Activated T-helper 17 cell treated with anti-CD3 and anti-CD28 coated beads, Interleukin-2, amount 50 U/mL, for 72 hours (primary cell): ENCODE data around the gene GDF11. TPM values are rescaled to one million over a fixed set of nuclear protein-coding genes. Genes with fewer than 3 reads are reported as not detected.
A peak's percentile ranks its signal among the peaks of the same experiment; 100 is the strongest.

ENCODE experiments used
- ATAC-seq: fragments of 150-1000 bp; cut with Tn5 transposase; replicated peaks from 2 replicates; pipeline ENCODE4 v1.10.0; 2021; ENCODE audit warnings: mild to moderate bottlenecking, moderate library complexity
- H3K27ac Mint-ChIP-seq: one replicate; pipeline ENCODE4 v1.8.0; 2022; ENCODE audit warnings: mixed read lengths
- H3K27me3 Mint-ChIP-seq: one replicate; pipeline ENCODE4 v1.8.0; 2022; ENCODE audit warnings: mixed read lengths
- H3K36me3 Mint-ChIP-seq: one replicate; pipeline ENCODE4 v1.8.0; 2022; ENCODE audit warnings: low read depth, mild to moderate bottlenecking, mixed read lengths
- H3K4me1 Mint-ChIP-seq: one replicate; pipeline ENCODE4 v1.8.0; 2022; ENCODE audit warnings: mixed read lengths
- H3K4me3 Mint-ChIP-seq: one replicate; pipeline ENCODE4 v1.8.0; 2022; ENCODE audit warnings: mild to moderate bottlenecking, mixed read lengths
- H3K9me3 Mint-ChIP-seq: one replicate; pipeline ENCODE4 v1.8.0; 2022; ENCODE audit warnings: mixed read lengths
- total RNA-seq, 2 donors: library from RNA; stranded (reverse); gene quantifications; one replicate each; pipeline ENCODE4 v1.2.3, GENCODE V29; 2022

GDF11 gene
- total RNA-seq, 2 donors from 2014 or later = 7.4 to 14.1 TPM

DNA sequence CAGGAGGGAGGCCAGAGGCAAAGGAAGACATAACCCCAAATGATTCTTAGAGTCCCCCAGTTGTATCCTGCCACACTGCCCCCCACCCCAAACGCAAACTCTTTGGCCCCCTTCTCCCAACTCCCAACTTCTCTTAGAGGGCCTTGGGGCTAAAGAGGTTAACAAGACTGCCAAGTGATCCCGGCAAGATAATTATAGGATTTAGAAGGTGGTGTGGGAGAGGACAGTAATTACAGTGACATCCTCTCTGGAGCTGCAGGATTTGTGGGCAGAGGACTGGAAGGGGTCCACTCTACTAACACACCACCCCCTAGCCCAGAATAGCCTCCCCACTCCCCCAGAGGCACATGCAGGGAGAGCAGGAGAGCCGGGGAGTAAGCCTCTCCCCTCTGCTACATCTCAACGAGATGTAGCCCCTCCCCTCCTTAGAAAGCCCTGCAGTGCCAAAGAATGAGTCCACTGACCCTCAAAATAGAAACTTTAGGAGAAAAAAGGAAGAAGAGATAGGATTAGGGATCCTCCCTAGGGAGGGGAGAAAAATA lies 5.3 kb upstream of the GDF11 start:
- Mint-ChIP-seq H3K36me3 (no peaks in the 10 kb centered on the region), H3K4me1 (peaks cover 30% of the 10 kb centered on the region)

DNA sequence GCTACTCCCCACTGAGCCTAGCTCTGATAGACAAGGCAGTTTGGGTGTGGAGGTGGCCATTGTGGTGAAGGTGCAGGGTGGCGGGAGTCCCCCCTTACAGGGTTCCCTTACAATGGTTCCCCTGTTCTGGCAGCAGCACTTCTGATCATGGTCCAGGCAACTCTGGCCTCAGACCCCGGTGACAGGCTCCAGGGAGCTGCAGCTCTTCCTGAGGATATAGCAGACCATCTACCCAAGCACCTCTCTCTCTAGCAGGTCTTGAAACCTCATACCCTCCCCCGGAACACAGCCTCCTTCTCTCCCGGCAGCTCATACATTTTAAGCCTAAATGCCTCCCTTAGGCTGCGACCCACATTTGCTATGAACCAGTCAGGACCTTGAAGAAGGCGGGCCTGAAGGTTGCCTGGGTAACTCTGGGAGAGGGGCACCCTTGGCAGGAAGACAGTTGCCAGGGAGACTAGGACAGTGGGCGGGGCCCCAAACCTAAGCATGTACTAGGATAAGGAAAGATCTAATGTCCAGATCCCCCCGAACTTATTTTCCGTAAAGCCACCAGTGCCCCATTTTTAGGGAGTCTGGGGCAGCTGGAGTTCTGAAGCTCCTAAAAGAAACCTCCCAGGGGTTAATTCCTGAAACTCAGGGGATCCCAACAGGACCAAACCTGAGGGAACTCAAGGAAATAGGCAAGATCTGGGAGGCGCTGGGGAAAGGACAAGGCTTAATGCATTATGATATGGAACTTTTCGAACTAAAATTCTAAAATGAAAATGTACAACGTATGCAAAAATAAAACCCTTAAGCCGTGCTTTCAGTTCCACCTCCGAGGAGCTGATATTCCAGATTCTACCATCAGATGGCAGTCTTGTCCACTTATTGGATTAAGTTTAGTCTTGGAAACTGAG lies 4.5 kb upstream of the GDF11 start:
- peak; percentile 65 for ATAC-seq
- H3K36me3 Mint-ChIP-seq = no peaks in the 10 kb centered on the region
- H3K27ac Mint-ChIP-seq = peak overlapping the region; percentile 58
- H3K27me3 Mint-ChIP-seq = no peaks in the 10 kb centered on the region
- no peaks in the 10 kb centered on the region for H3K9me3 Mint-ChIP-seq
- peaks cover 32% of the 10 kb centered on the region for H3K4me1 Mint-ChIP-seq
- peak overlapping the region; percentile 83 for H3K4me3 Mint-ChIP-seq

More for the DNA sequence above, 5.3 kb upstream of the GDF11 start:
- Mint-ChIP-seq H3K27ac (peak overlapping the region; percentile 58), H3K27me3 (no peaks in the 10 kb centered on the region), H3K4me3 (peak overlapping the region; percentile 83), H3K9me3 (no peaks in the 10 kb centered on the region)
- ATAC-seq = no peak

DNA sequence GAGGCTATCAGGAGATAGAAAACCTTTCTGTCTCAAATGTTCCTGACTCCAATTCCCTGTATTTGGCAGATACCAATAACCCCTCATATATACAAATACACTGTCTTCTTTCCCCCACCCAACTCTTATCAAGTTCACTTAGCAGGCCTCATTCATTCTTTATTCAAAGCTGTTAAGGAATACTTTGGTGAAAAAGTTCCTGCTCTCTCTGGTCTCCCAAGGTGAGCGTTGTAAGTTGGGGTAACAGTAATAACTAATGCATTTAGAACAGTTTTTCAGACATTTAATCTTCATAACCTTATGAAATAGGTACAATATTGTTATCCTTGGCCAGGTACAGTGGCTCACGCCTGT lies 3.9 kb upstream of the GDF11 start:
- no peaks in the 10 kb centered on the region for H3K36me3 Mint-ChIP-seq
- H3K4me3 Mint-ChIP-seq = peak overlapping the region; percentile 83
- H3K27me3 Mint-ChIP-seq = no peaks in the 10 kb centered on the region
- H3K4me1 Mint-ChIP-seq = peaks cover 32% of the 10 kb centered on the region
- H3K9me3 Mint-ChIP-seq = no peaks in the 10 kb centered on the region
- H3K27ac Mint-ChIP-seq = peak overlapping the region; percentile 58
- ATAC-seq = no peak

GRCh38 chr12:55741931-55742680 lies 816 bp upstream of the GDF11 start:
- no peaks in the 10 kb centered on the region for H3K9me3 Mint-ChIP-seq
- H3K4me3 Mint-ChIP-seq = peak overlapping the region; percentile 82
- H3K27ac Mint-ChIP-seq = peak overlapping the region; percentile 81
- no peak for ATAC-seq
- peaks cover 44% of the 10 kb centered on the region for H3K4me1 Mint-ChIP-seq
- H3K36me3 Mint-ChIP-seq = no peaks in the 10 kb centered on the region
- no peaks in the 10 kb centered on the region for H3K27me3 Mint-ChIP-seq

- peaks cover 5% of the 10 kb centered on the region for H3K36me3 Mint-ChIP-seq
- peak overlapping the region; percentile 84 for H3K4me3 Mint-ChIP-seq
- peak; percentile 57 for ATAC-seq
- H3K9me3 Mint-ChIP-seq = no peaks in the 10 kb centered on the region
- peaks cover 41% of the 10 kb centered on the region for H3K4me1 Mint-ChIP-seq
- peak overlapping the region; percentile 69 for H3K27ac Mint-ChIP-seq
- H3K27me3 Mint-ChIP-seq = no peaks in the 10 kb centered on the region
These were observed 751 bp downstream of the GDF11 start for GRCh38 chr12:55743406-55744339.

GRCh38 chr12:55744340-55745030 lies 1.6 kb downstream of the GDF11 start:
- Mint-ChIP-seq H3K36me3 (peaks cover 12% of the 10 kb centered on the region), H3K4me3 (peak overlapping the region; percentile 84), H3K27me3 (no peaks in the 10 kb centered on the region), H3K9me3 (no peaks in the 10 kb centered on the region), H3K4me1 (peaks cover 41% of the 10 kb centered on the region), H3K27ac (peak overlapping the region; percentile 69)
- no peak for ATAC-seq

GRCh38 chr12:55745361-55746173 lies 2.6 kb downstream of the GDF11 start:
- Mint-ChIP-seq H3K36me3 (peaks cover 23% of the 10 kb centered on the region), H3K27me3 (no peaks in the 10 kb centered on the region), H3K4me1 (peaks cover 41% of the 10 kb centered on the region), H3K27ac (peak overlapping the region; percentile 69), H3K9me3 (no peaks in the 10 kb centered on the region), H3K4me3 (peak overlapping the region; percentile 84)
- ATAC-seq = no peak

DNA sequence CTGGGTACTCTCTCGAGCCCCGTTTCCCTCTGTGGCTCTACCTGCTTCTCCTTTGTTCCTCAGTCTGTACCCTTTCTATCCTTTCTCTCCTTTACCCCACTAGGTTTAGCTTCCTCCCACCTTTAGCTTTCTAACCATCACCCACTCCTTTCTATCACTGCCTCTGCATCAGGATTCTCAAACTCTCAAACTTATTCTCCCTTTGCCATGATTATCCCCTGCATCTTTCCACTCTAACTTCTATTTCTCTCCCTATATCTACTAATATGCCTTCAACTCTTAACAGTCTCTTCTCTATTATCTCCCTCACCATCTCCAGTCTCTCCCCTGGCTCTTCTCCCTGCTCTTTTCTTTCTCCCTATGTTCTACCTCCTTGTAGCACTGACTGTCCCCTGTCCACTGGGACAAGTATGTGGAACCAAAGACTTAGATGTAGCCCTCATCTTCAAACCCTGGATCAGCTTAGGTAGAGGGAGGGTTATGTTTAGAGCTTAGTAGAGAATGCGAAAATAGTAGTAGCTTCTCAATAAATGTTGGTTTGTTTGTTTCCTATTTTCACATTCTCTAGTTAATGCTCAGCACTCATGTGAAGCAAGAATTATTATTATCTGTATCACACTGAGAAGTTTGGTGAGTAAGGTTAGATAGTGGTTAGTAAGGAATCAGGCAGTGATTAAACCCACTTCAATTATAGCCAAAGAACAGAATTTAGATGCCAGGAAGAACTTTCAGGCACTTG lies 3.4 kb downstream of the GDF11 start:
- Mint-ChIP-seq H3K27ac (peak overlapping the region; percentile 40), H3K36me3 (peaks cover 31% of the 10 kb centered on the region), H3K9me3 (no peaks in the 10 kb centered on the region), H3K27me3 (no peaks in the 10 kb centered on the region), H3K4me1 (peaks cover 41% of the 10 kb centered on the region), H3K4me3 (peak overlapping the region; percentile 5)
- no peak for ATAC-seq

DNA sequence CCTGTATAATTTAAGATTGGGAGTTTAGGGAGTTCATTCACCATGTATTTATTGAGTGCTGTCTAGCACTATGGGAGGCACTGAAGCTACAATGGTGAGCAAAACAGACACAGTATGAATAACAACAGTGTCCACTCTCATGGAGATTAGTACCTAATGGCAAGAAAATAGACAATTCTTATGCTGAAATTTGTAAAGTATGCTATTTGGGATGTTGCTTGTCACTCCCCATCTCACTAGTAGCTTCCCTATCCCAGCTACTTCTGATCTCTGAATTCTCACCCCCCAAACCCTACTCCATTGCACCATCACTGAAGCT lies 4.0 kb downstream of the GDF11 start:
- Mint-ChIP-seq H3K27ac (no peak overlapping the region), H3K4me3 (no peak overlapping the region), H3K27me3 (no peaks in the 10 kb centered on the region), H3K4me1 (peaks cover 39% of the 10 kb centered on the region), H3K9me3 (no peaks in the 10 kb centered on the region), H3K36me3 (peaks cover 35% of the 10 kb centered on the region)
- ATAC-seq = no peak

DNA sequence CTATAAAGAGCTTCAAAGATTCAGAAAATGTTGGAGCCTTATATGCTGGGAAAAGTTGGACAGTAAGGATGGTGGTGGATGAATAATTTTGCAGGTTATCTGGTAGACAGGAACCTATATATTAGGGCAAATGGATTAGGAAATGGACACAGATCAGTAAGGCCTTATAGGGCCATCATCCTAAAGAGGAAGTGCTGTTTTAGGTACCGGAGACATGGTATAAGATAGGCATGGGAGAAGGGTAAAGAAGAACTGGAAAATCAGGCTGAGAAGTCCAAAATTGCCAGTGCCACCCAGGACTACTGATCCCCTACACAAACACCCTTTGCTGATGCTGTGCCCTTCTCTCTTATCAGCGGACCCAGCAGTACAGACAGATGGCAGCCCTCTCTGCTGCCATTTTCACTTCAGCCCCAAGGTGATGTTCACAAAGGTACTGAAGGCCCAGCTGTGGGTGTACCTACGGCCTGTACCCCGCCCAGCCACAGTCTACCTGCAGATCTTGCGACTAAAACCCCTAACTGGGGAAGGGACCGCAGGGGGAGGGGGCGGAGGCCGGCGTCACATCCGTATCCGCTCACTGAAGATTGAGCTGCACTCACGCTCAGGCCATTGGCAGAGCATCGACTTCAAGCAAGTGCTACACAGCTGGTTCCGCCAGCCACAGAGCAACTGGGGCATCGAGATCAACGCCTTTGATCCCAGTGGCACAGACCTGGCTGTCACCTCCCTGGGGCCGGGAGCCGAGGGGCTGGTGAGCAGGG lies 5.5 kb downstream of the GDF11 start:
- no peak for ATAC-seq
- no peak overlapping the region for H3K4me3 Mint-ChIP-seq
- no peaks in the 10 kb centered on the region for H3K9me3 Mint-ChIP-seq
- H3K27me3 Mint-ChIP-seq = no peaks in the 10 kb centered on the region
- H3K27ac Mint-ChIP-seq = peak overlapping the region; percentile 34
- H3K4me1 Mint-ChIP-seq = peaks cover 29% of the 10 kb centered on the region
- peaks cover 51% of the 10 kb centered on the region for H3K36me3 Mint-ChIP-seq

DNA sequence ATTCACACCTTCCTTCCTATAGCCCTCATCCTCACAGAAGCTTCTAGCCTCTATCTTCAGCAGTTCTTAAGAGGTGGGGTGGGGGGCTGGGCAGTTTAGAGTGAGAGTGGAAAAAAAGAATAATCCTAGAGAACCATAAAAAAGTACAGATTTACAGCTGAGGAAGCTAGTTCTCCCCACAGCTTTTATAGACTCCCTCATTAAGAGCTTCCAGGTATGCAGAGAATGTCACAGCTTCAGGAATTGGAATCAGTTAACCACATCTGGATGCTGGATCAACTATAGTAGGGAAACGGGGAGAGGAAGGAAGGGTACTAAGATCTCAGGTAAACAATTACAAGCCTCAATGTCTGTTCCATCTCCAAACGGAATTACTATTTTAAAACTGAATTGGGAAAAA lies 12.3 kb downstream of the GDF11 start:
- Mint-ChIP-seq H3K27me3 (no peaks in the 10 kb centered on the region), H3K4me3 (no peak overlapping the region), H3K36me3 (peaks cover 99% of the 10 kb centered on the region), H3K9me3 (no peaks in the 10 kb centered on the region), H3K4me1 (peaks cover 6% of the 10 kb centered on the region), H3K27ac (peak overlapping the region; percentile 80)
- ATAC-seq = no peak

DNA sequence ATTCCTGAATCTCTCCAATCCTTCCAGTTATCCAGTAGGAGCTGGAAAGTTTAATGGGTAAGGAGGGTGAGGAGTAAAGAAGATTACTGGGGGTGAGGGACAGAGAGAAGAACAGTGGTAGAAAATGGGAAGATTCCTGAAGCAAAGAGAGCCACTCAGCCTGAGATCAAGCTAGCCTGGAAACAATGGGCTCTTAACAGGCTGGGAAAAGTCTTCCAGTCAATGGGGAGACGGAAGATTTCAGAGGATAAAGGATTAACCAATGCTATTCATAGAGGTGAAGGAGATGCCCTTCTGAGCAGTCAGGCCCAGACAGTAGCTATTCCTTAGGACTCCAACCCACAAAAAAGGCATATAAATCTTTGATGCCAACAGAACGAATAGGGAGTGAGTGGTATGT lies 14.8 kb downstream of the GDF11 start:
- no peak for ATAC-seq
- H3K27ac Mint-ChIP-seq = peak overlapping the region; percentile 26
- H3K36me3 Mint-ChIP-seq = peaks cover 93% of the 10 kb centered on the region
- H3K27me3 Mint-ChIP-seq = no peaks in the 10 kb centered on the region
- H3K4me1 Mint-ChIP-seq = peaks cover 20% of the 10 kb centered on the region
- H3K9me3 Mint-ChIP-seq = no peaks in the 10 kb centered on the region
- no peak overlapping the region for H3K4me3 Mint-ChIP-seq
